ENCODE measurements around the gene KLHDC2. TPM values are rescaled to one million over a fixed set of nuclear protein-coding genes. Genes with fewer than 3 reads are reported as not detected.

KLHDC2 gene
- total and polyA plus RNA-seq, 2 donors (not counting 1 experiment from before 2014, with no cell fraction given) = 43.4 to 60.5 TPM

DNA sequence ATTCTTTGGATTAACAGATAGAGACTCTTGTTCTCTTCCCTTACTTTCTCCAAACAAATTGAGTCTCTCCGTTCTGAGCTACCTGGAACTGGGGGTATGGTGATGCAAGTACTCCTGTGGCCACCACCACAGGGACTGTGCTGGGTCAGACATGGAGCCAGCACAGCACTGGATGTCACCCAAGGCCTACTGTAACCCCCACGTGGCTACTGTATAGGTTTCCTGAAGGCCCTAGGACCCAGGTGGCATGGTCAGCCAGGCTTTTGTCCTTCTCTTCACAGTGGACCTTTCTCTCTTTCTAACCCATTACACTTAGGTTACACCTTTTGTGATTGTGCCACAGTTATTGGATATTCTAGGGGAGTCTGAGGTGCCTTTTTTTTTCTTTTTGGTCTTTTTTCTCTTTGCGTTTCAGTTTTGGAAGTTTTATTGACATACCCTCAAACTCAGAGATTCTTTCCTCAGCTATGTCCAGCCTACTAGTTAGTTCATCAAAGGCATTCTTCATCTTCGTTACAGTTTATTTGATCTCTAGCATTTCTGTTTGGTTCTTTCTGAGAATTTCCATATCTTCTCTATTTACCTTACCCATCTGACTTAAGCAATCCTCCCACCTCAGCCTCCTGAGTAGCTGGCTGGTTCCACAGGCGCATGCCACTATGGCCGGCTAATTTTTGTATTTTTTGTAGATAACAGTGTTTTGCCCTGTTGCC lies 6.0 kb upstream of the KLHDC2 start:
- Mint-ChIP-seq H3K27me3 (no peaks in the 10 kb centered on the region), H3K27ac (no peak overlapping the region), H3K4me3 (no peak overlapping the region), H3K4me1 (peaks cover 3% of the 10 kb centered on the region), H3K9me3 (ENCODE audit: insufficient read depth) (no peaks in the 10 kb centered on the region)
- H3K27ac ChIP-seq (ENCODE audit: low read length in 2 of 2) = no peak overlapping the region
- H2AFZ ChIP-seq (ENCODE audit: insufficient read depth, low read depth, low read length, poor library complexity, severe bottlenecking) = no peak overlapping the region
- H3K9me3 ChIP-seq (ENCODE audit: control extremely low read depth in 1 of 3, control insufficient read depth in 2 of 3, insufficient read depth in 1 of 3, low read length in 2 of 3) = no peaks in the 10 kb centered on the region
- TF ChIP-seq, protein P1, sequence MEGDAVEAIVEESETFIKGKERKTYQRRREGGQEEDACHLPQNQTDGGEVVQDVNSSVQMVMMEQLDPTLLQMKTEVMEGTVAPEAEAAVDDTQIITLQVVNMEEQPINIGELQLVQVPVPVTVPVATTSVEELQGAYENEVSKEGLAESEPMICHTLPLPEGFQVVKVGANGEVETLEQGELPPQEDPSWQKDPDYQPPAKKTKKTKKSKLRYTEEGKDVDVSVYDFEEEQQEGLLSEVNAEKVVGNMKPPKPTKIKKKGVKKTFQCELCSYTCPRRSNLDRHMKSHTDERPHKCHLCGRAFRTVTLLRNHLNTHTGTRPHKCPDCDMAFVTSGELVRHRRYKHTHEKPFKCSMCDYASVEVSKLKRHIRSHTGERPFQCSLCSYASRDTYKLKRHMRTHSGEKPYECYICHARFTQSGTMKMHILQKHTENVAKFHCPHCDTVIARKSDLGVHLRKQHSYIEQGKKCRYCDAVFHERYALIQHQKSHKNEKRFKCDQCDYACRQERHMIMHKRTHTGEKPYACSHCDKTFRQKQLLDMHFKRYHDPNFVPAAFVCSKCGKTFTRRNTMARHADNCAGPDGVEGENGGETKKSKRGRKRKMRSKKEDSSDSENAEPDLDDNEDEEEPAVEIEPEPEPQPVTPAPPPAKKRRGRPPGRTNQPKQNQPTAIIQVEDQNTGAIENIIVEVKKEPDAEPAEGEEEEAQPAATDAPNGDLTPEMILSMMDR (IDR thresholded peaks at IDR 0.05) = no peak
- TF ChIP-seq EZH2 (IDR thresholded peaks at IDR 0.05; ENCODE audit: borderline replicate concordance, insufficient read depth, low read depth, low read length, poor library complexity, severe bottlenecking) = no peak
- H3K79me2 ChIP-seq (ENCODE audit: control insufficient read depth, insufficient read depth, low read length) = no peaks in the 10 kb centered on the region
- peaks cover 3 to 4% of the 10 kb centered on the region in 2 donors for H3K4me1 ChIP-seq (ENCODE audit: control insufficient read depth in 2 of 2, insufficient read depth in 2 of 2, low read length in 2 of 2)
- ATAC-seq (ENCODE audit: low read depth) (no peak), DNase-seq (no peak)
- H3K4me2 ChIP-seq (replicated peaks; ENCODE audit: low read depth, low read length, poor library complexity, severe bottlenecking) = no peak overlapping the region
- no peaks in the 10 kb centered on the region for H3K27me3 ChIP-seq (replicated peaks in 1 of 4; ENCODE audit: control extremely low read depth in 1 of 4, control insufficient read depth in 3 of 4, insufficient read depth in 4 of 4, low read length in 3 of 4)
- no peaks in the 10 kb centered on the region for H4K20me1 ChIP-seq (ENCODE audit: control insufficient read depth, insufficient read depth, low read length, poor library complexity, severe bottlenecking)
- H3K9ac ChIP-seq (ENCODE audit: low read length) = no peak overlapping the region
- POLR2A ChIA-PET = no interaction called here
- intact Hi-C loops (cut with micrococcal nuclease) = no loop called here
- CTCF ChIA-PET = no interaction called here
- H3K36me3 ChIP-seq (replicated peaks in 1 of 2; ENCODE audit: control extremely low read depth in 1 of 2, control insufficient read depth in 1 of 2, extremely low read depth in 1 of 2, insufficient read depth in 2 of 2, low read length in 1 of 2) = no peaks in the 10 kb centered on the region
- WGBS (ENCODE audit: insufficient coverage) = 88% methylated on average over 4 of the region's 6 CpGs
- H3K4me3 ChIP-seq (ENCODE audit: control extremely low read depth in 1 of 5, extremely low read depth in 1 of 5, insufficient read depth in 1 of 5, low read depth in 2 of 5, low read length in 4 of 5) = no peak overlapping the region

DNA sequence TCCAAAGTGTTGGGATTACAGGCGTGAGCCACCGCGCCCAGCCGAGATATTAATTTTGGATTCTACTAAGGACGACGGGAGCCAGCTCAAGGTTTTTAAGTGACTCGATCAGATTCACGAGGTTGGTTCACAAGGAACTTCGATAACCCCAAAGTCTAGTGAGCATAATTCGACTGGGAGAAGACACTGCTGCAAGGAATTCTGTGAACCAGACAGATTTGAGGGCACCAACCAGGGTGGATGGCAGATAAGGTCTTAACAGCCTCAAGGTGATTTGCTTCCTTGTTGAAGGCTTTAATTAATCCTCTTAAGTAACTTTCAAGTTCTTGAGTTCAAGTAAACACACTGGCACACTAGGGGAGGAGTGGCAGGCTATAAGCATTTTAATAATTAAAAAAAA lies 1.1 kb upstream of the KLHDC2 start:
- H3K9ac ChIP-seq (ENCODE audit: low read length) = peak overlapping the region; percentile 99
- DNase-seq (peak; percentile 25), ATAC-seq (ENCODE audit: low read depth) (no peak)
- Mint-ChIP-seq H3K4me3 (peak overlapping the region; percentile 98), H3K27me3 (no peaks in the 10 kb centered on the region), H3K27ac (peak overlapping the region; percentile 99), H3K9me3 (ENCODE audit: insufficient read depth) (no peaks in the 10 kb centered on the region), H3K4me1 (peaks cover 31% of the 10 kb centered on the region)
- 94% methylated on average over 10 of the region's 10 CpGs for WGBS (ENCODE audit: insufficient coverage)
- TF ChIP-seq, protein P1 (IDR thresholded peaks at IDR 0.05) = no peak
- TF ChIP-seq EZH2 (IDR thresholded peaks at IDR 0.05; ENCODE audit: borderline replicate concordance, insufficient read depth, low read depth, low read length, poor library complexity, severe bottlenecking) = no peak
- H2AFZ ChIP-seq (ENCODE audit: insufficient read depth, low read depth, low read length, poor library complexity, severe bottlenecking) = peak overlapping the region; percentile 85
- intact Hi-C loops (cut with micrococcal nuclease) = loop anchor here (1.0 to 5.0 kb wide), 8 partner anchors 74 to 545 kb away; partner anchors contain the start of genes DMAC2L, KLHDC1, L2HGDH and MGAT2
- H3K4me2 ChIP-seq (replicated peaks; ENCODE audit: low read depth, low read length, poor library complexity, severe bottlenecking) = peak overlapping the region; percentile 95
- H3K27ac ChIP-seq (ENCODE audit: low read length in 2 of 2) = peak overlapping the region; percentile 91 to 97
- H3K36me3 ChIP-seq (replicated peaks in 1 of 2; ENCODE audit: control extremely low read depth in 1 of 2, control insufficient read depth in 1 of 2, extremely low read depth in 1 of 2, insufficient read depth in 2 of 2, low read length in 1 of 2) = no peaks in the 10 kb centered on the region
- peaks cover 15% of the 10 kb centered on the region for H4K20me1 ChIP-seq (ENCODE audit: control insufficient read depth, insufficient read depth, low read length, poor library complexity, severe bottlenecking)
- peaks cover 33% of the 10 kb centered on the region for H3K79me2 ChIP-seq (ENCODE audit: control insufficient read depth, insufficient read depth, low read length)
- ChIA-PET POLR2A (interaction anchor here (0.6 to 3.0 kb wide), 11 partner anchors 74 to 260 kb away, joined by 3 to 35 read pairs (median 6); partner anchors contain the start of genes DNAAF2, KLHDC1, MGAT2 and NEMF), CTCF (interaction anchor here (0.9 to 5.2 kb wide), 7 partner anchors 15 to 305 kb away, joined by 3 to 35 read pairs (median 6); partner anchors contain the start of genes DNAAF2, MGAT2, RPL36AL and RPS29)
- H3K4me3 ChIP-seq (ENCODE audit: control extremely low read depth in 1 of 5, extremely low read depth in 1 of 5, insufficient read depth in 1 of 5, low read depth in 2 of 5, low read length in 4 of 5) = peak overlapping the region; percentile 58 to 97 (median 76)
- no peaks in the 10 kb centered on the region for H3K9me3 ChIP-seq (ENCODE audit: control extremely low read depth in 1 of 3, control insufficient read depth in 2 of 3, insufficient read depth in 1 of 3, low read length in 2 of 3)
- no peaks in the 10 kb centered on the region for H3K27me3 ChIP-seq (replicated peaks in 1 of 4; ENCODE audit: control extremely low read depth in 1 of 4, control insufficient read depth in 3 of 4, insufficient read depth in 4 of 4, low read length in 3 of 4)
- H3K4me1 ChIP-seq (ENCODE audit: control insufficient read depth in 2 of 2, insufficient read depth in 2 of 2, low read length in 2 of 2) = peaks cover 22 to 29% of the 10 kb centered on the region in 2 donors
